Measurements from ENCODE around the gene MAP1A.

MAP1A gene

GRCh38 chr15:43510200-43511011 lies 7.0 kb upstream of the MAP1A start:
- peak overlapping the region; percentile 73 for H3K4me3 ChIP-seq (ENCODE audit: low read length)
- peak; percentile 51 for TF ChIP-seq CTCF (conservative IDR thresholded peaks at IDR 0.05; ENCODE audit: low read length)
- peak; percentile 98 for DNase-seq (ENCODE audit: low read depth)

- peak; percentile 24 for TF ChIP-seq CTCF (conservative IDR thresholded peaks at IDR 0.05; ENCODE audit: low read length)
- DNase-seq (ENCODE audit: low read depth): no peak
- peak overlapping the region; percentile 73 for H3K4me3 ChIP-seq (ENCODE audit: low read length)
These were observed 6.2 kb upstream of the MAP1A start for GRCh38 chr15:43511012-43511885.

GRCh38 chr15:43513550-43513949 lies 3.9 kb upstream of the MAP1A start:
- no peak overlapping the region for H3K4me3 ChIP-seq (ENCODE audit: low read length)
- no peak for DNase-seq (ENCODE audit: low read depth)
- no peak for TF ChIP-seq CTCF (conservative IDR thresholded peaks at IDR 0.05; ENCODE audit: low read length)

GRCh38 chr15:43514241-43515057 lies 3.0 kb upstream of the MAP1A start:
- peak; percentile 58 for TF ChIP-seq CTCF (conservative IDR thresholded peaks at IDR 0.05; ENCODE audit: low read length)
- H3K4me3 ChIP-seq (ENCODE audit: low read length): no peak overlapping the region
- peak; percentile 48 for DNase-seq (ENCODE audit: low read depth)

- peak overlapping the region; percentile 98 for H3K4me3 ChIP-seq (ENCODE audit: low read length)
- no peak for DNase-seq (ENCODE audit: low read depth)
- no peak for TF ChIP-seq CTCF (conservative IDR thresholded peaks at IDR 0.05; ENCODE audit: low read length)
These were observed 1.7 kb upstream of the MAP1A start for GRCh38 chr15:43515741-43516140.

GRCh38 chr15:43516185-43516584 lies 1.2 kb upstream of the MAP1A start:
- TF ChIP-seq CTCF (conservative IDR thresholded peaks at IDR 0.05; ENCODE audit: low read length): no peak
- H3K4me3 ChIP-seq (ENCODE audit: low read length): peak overlapping the region; percentile 98
- DNase-seq (ENCODE audit: low read depth): peak; percentile 80

Data from AG10803 (cell line).